IMR-90 (cell line): ENCODE measurements around the gene MMP2.

Experiments used
- POLR2A ChIP-seq: IDR thresholded peaks from 2 replicates; pipeline ENCODE4 v1.6.1; 2012; ENCODE audit warnings: mild to moderate bottlenecking, low read depth, low read length
- RCOR1 ChIP-seq: IDR thresholded peaks from 2 replicates; pipeline ENCODE4 v1.6.1; 2012; ENCODE audit warnings: mild to moderate bottlenecking, low read length, improper control_type of control experiment; ENCODE audit not compliant: insufficient replicate concordance
- SMC3 ChIP-seq: fragments of 150-350 bp; IDR thresholded peaks from 2 replicates; pipeline ENCODE4 v1.6.1; 2016; ENCODE audit warnings: low read depth, mild to moderate bottlenecking, antibody characterized with exemption, low read length, moderate library complexity
- TF ChIP-seq, protein P1 (sequence below): fragments of 150-350 bp; IDR thresholded peaks from 2 replicates; pipeline ENCODE4 v1.6.1; 2017; ENCODE audit warnings: mild to moderate bottlenecking, antibody characterized with exemption, low read length, low read depth
- TF ChIP-seq, protein P2 (sequence below): conservative IDR thresholded peaks from 2 replicates; pipeline ENCODE4 v1.5.1; 2012; ENCODE audit warnings: mild to moderate bottlenecking, low read depth, low read length, improper control_type of control experiment

DNA sequence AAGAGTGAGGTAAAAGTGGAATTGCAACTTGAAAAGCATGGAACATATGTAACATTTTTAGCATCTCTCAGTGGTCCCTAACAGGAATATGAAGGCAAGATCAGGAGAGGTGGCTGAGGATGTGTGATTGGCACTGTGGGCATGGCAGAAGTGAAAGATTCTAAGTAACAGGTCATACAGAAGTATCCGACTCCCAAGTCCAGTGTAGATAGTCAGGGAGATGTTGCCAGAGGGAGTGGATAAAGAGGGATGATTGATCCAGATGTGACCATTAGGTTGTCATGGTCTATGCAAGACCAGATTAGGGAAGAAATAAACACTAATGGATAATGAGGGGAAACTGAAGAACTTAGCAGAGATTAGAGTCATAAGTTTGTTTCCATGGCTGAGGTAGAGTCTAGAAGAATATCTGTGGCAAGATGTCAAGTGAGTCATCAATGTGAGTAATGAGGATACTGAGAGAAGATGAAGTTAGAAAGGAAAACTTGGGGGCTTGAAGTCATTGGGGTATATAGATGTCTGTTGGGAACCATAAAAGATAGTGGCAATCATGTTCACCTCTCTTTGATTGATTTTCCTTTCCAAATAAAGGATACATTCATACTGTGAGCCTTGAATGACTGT is 63.6 kb downstream of the MMP2 start:
- TF ChIP-seq, protein P1, sequence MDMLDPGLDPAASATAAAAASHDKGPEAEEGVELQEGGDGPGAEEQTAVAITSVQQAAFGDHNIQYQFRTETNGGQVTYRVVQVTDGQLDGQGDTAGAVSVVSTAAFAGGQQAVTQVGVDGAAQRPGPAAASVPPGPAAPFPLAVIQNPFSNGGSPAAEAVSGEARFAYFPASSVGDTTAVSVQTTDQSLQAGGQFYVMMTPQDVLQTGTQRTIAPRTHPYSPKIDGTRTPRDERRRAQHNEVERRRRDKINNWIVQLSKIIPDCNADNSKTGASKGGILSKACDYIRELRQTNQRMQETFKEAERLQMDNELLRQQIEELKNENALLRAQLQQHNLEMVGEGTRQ = no peak
- TF ChIP-seq POLR2A (no peak), RCOR1 (peak; percentile 18), SMC3 (no peak)
- TF ChIP-seq, protein P2, sequence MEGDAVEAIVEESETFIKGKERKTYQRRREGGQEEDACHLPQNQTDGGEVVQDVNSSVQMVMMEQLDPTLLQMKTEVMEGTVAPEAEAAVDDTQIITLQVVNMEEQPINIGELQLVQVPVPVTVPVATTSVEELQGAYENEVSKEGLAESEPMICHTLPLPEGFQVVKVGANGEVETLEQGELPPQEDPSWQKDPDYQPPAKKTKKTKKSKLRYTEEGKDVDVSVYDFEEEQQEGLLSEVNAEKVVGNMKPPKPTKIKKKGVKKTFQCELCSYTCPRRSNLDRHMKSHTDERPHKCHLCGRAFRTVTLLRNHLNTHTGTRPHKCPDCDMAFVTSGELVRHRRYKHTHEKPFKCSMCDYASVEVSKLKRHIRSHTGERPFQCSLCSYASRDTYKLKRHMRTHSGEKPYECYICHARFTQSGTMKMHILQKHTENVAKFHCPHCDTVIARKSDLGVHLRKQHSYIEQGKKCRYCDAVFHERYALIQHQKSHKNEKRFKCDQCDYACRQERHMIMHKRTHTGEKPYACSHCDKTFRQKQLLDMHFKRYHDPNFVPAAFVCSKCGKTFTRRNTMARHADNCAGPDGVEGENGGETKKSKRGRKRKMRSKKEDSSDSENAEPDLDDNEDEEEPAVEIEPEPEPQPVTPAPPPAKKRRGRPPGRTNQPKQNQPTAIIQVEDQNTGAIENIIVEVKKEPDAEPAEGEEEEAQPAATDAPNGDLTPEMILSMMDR = no peak
